Measurements from ENCODE around the gene DGLUCY.

DNA sequence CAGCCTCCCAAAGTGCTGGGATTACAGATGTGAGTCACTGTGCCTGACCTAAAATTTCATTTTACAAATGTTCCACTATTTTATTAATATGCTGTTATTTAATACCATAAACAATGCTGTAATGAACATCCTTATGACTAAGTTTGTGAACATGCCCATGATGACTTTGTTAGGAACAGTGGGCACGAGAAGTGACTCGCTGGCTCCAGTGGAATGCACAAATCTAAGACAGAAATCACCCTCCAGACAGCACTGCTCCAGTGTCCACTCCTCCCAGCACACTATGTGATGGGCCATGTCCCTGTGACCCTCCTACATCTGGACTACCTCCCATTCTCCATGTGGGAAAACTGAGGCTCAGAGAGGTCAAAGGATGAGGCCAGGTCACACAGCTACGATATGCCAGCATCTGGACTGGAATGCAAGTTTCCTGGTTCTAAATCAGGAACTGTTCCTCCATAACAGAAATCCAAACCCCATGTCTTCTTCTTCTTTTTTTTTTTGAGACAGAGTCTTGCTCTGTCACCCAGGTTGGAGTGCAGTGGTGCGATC, 72.7 kb downstream of the DGLUCY start:
- TF ChIP-seq, protein P1, sequence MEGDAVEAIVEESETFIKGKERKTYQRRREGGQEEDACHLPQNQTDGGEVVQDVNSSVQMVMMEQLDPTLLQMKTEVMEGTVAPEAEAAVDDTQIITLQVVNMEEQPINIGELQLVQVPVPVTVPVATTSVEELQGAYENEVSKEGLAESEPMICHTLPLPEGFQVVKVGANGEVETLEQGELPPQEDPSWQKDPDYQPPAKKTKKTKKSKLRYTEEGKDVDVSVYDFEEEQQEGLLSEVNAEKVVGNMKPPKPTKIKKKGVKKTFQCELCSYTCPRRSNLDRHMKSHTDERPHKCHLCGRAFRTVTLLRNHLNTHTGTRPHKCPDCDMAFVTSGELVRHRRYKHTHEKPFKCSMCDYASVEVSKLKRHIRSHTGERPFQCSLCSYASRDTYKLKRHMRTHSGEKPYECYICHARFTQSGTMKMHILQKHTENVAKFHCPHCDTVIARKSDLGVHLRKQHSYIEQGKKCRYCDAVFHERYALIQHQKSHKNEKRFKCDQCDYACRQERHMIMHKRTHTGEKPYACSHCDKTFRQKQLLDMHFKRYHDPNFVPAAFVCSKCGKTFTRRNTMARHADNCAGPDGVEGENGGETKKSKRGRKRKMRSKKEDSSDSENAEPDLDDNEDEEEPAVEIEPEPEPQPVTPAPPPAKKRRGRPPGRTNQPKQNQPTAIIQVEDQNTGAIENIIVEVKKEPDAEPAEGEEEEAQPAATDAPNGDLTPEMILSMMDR (IDR thresholded peaks at IDR 0.05; ENCODE audit: poor library complexity) = no peak
- TF ChIP-seq EZH2 (IDR thresholded peaks at IDR 0.05; ENCODE audit: borderline replicate concordance) (no peak), EZH2phosphoT487 (IDR thresholded peaks at IDR 0.05; ENCODE audit: low read depth, severe bottlenecking, unreplicated experiment) (no peak)
